Pancreas (tissue), 10 donors: Measurements from ENCODE around the gene C6orf120. TPM values are rescaled to one million over a fixed set of nuclear protein-coding genes. Genes with fewer than 3 reads are reported as not detected.

Experiments used
- ATAC-seq, 4 donors: fragments of 200-7000 bp; cut with Tn5 transposase; one replicate each; pipeline versions ENCODE4 v1.8.0 to v1.9.1; 2020; ENCODE audit warnings: mild to moderate bottlenecking in 4 of 4, moderate library complexity in 4 of 4
- DNase-seq, 6 donors: peaks; one replicate each; pipeline ENCODE4 v3.0.0-alpha.2; 2020
- FAIRE-seq: peaks from 2 replicates; lab custom pipeline; 2012; peaks lifted over from hg19 to GRCh38; lab: Jason Lieb, UNC
- H3K27ac ChIP-seq, 4 donors: fragments of 200-600 bp; sonication (generic); 1 replicate in 3 of 4; 2 replicates in 1 of 4; pipeline versions ENCODE4 v1.5.0 to v1.8.0; 2020
- H3K27me3 ChIP-seq, 4 donors: fragments of 200-600 bp; one replicate each; pipeline ENCODE4 v1.8.0; 2021
- H3K36me3 ChIP-seq, 3 donors: fragments of 200-600 bp; sonication (generic) in 1 of 3; one replicate each; pipeline versions ENCODE4 v1.5.0 to v1.8.0; 2020 to 2021
- H3K4me1 ChIP-seq, 3 donors: fragments of 200-600 bp; one replicate each; pipeline ENCODE4 v1.8.0; 2021
- H3K4me3 ChIP-seq, 4 donors: fragments of 200-600 bp; sonication (generic) in 2 of 4; one replicate each; pipeline versions ENCODE4 v1.5.0 to v1.8.0; 2020 to 2021
- H3K9me3 ChIP-seq, 4 donors: fragments of 200-600 bp; one replicate each; pipeline ENCODE4 v1.8.0; 2021
- WGBS, 2 donors: extraction: QIAGEN DNeasy Blood & Tissue Kit; methylation state at CpG; one replicate each; pipeline ENCODE4 v1.1.7; 2013; 5-methylcytosine and 5-hydroxymethylcytosine counted together
- intact Hi-C, 3 donors: fragments of 100-400 bp; cut with DNase I; formaldehyde crosslinking; loops; one replicate each; pipeline versions ENCODE4 v1.11.1 to v1.14.2; 2022
- polyA plus RNA-seq, 2 donors: library from polyadenylated mRNA; stranded (reverse); fragments of 200-250 nt; gene quantifications; one replicate each; pipeline ENCODE4 v1.2.3, GENCODE V29; 2013
- total RNA-seq, 6 donors: library from RNA; stranded (reverse); fragmentation: NEBNext Ultra II Directional in 4 of 6; extraction: Animal tissue kit (Norgen Biotek cat#: 25700) in 4 of 6; gene quantifications; one replicate each; pipeline versions ENCODE4 v1.2.1 to v1.2.4, GENCODE V29; 2021 to 2023
- TF ChIP-seq, protein P1 (sequence below), 4 donors: fragments of 200-600 bp; sonication (generic) in 3 of 4; IDR thresholded peaks; one replicate each; pipeline versions ENCODE4 v1.5.0 to v1.8.0; 2021; ENCODE audit warnings: antibody characterized with exemption in 4 of 4
- donor health status: healthy with polysubstance abuse.
- donor health status: DM: no; HTN: no; CAD: no; lungs with moderate emphysema.
- donor health status: DM: no; HTN: no; CAD: no.
- donor health status: control.
- donor health status: control.
- donor health status: Bipolar disorder and iron deficiency.
- donor health status: DM: yes; HTN: yes; CAD: no.
- donor health status: DM: no; HTN: no; CAD: no.
- donor health status: DM: no; HTN: no; CAD: no.
- donor health status: DM: yes; HTN: yes; CAD: no.

Gene C6orf120
- total and polyA plus RNA-seq, 8 donors = 2.9 to 15.5 (median 11.8) TPM

GRCh38 chr6:169667716-169668115, 34.2 kb upstream of the C6orf120 start:
- H3K27ac ChIP-seq = no peak overlapping the region
- 95% methylated on average over 27 of the region's 27 CpGs for WGBS, 2 donors
- no peaks in the 10 kb centered on the region for H3K9me3 ChIP-seq
- no peaks in the 10 kb centered on the region for H3K27me3 ChIP-seq
- no peak overlapping the region for H3K4me3 ChIP-seq
- TF ChIP-seq, protein P1, sequence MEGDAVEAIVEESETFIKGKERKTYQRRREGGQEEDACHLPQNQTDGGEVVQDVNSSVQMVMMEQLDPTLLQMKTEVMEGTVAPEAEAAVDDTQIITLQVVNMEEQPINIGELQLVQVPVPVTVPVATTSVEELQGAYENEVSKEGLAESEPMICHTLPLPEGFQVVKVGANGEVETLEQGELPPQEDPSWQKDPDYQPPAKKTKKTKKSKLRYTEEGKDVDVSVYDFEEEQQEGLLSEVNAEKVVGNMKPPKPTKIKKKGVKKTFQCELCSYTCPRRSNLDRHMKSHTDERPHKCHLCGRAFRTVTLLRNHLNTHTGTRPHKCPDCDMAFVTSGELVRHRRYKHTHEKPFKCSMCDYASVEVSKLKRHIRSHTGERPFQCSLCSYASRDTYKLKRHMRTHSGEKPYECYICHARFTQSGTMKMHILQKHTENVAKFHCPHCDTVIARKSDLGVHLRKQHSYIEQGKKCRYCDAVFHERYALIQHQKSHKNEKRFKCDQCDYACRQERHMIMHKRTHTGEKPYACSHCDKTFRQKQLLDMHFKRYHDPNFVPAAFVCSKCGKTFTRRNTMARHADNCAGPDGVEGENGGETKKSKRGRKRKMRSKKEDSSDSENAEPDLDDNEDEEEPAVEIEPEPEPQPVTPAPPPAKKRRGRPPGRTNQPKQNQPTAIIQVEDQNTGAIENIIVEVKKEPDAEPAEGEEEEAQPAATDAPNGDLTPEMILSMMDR (IDR thresholded peaks at IDR 0.05) = no peak
- intact Hi-C loops = no loop called here
- DNase-seq (peak in 1 of 6 donors; percentile 31), FAIRE-seq (no peak), ATAC-seq (no peak)
- H3K36me3 ChIP-seq = peaks cover 0 to 28% (median 0%) of the 10 kb centered on the region in 3 donors
- H3K4me1 ChIP-seq = no peaks in the 10 kb centered on the region

DNA sequence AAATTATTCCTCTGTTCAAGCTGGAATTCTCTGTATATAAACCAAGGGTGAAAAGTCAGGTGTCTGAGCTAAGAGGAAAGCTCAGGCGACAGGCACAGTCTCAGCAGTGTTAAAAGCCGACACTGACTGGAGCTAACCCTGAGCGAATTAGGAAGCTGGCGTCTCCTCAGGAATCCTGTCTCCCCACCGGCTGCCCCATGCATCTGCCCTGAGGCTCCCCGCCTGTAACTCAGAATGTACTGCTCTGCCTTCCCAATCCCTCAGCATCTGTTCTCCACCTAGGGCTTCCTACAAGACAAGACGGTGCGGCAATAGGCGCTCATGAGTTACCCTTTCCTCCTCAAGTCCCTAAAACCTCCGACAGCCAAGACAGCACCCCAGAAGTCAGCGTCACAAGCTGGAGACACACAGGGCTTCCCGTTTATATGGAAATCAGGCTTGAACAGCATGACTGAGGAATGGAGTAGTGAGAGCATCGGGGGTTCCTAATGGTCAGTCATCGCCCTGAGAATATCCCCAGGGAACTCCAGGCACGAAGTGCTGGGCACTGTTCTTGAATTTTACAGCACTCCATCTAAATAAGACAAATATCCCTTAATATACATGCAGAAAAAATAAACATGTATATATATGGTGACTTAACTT, 33.6 kb upstream of the C6orf120 start:
- no peak overlapping the region for H3K4me3 ChIP-seq
- ATAC-seq = no peak
- intact Hi-C loops = no loop called here
- TF ChIP-seq, protein P1 (IDR thresholded peaks at IDR 0.05) = no peak
- no peak for DNase-seq
- no peak for FAIRE-seq
- no peak overlapping the region for H3K27ac ChIP-seq
- no peaks in the 10 kb centered on the region for H3K27me3 ChIP-seq
- no peaks in the 10 kb centered on the region for H3K9me3 ChIP-seq
- H3K36me3 ChIP-seq = peaks cover 0 to 27% (median 0%) of the 10 kb centered on the region in 3 donors
- WGBS, 2 donors = 92% methylated on average over 15 of the region's 15 CpGs
- no peaks in the 10 kb centered on the region for H3K4me1 ChIP-seq

GRCh38 chr6:169669147-169669546, 32.8 kb upstream of the C6orf120 start:
- intact Hi-C loops = no loop called here
- ATAC-seq = no peak
- DNase-seq = no peak
- TF ChIP-seq, protein P1 (IDR thresholded peaks at IDR 0.05) = no peak
- no peaks in the 10 kb centered on the region for H3K4me1 ChIP-seq
- no peak for FAIRE-seq
- H3K4me3 ChIP-seq = no peak overlapping the region
- H3K27ac ChIP-seq = no peak overlapping the region
- peaks cover 0 to 19% (median 0%) of the 10 kb centered on the region in 3 donors for H3K36me3 ChIP-seq
- H3K27me3 ChIP-seq = no peaks in the 10 kb centered on the region
- WGBS, 2 donors = 89 to 90% methylated on average over 6 of the region's 6 CpGs
- H3K9me3 ChIP-seq = no peaks in the 10 kb centered on the region

DNA sequence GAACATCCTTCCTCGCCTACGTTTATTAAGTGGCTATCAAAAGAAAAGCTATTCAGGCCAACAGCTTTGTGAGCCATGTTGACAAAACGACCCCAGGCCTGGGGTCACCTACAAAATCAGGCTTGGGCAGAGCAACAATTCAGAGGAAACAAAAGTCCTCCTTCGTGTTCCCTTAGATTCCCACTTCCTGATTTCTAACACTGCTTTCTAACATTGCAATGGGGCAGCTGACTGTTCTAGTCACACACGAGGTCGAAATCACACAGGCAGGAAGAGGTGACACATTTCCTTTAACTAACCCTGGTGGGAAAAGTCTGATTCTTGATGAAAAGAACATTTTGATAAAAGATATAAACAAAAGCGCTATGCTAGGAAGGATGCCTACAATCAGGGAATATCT, 32.0 kb upstream of the C6orf120 start:
- H3K27ac ChIP-seq = no peak overlapping the region
- DNase-seq = no peak

More for the DNA sequence above, 32.0 kb upstream of the C6orf120 start:
- WGBS, 2 donors = 73 to 79% methylated on average over 7 of the region's 7 CpGs
- Histone ChIP-seq H3K9me3 (no peaks in the 10 kb centered on the region), H3K4me3 (no peak overlapping the region), H3K27me3 (no peaks in the 10 kb centered on the region), H3K36me3 (peaks cover 0 to 14% (median 0%) of the 10 kb centered on the region in 3 donors), H3K4me1 (no peaks in the 10 kb centered on the region)
- ATAC-seq (peak in 1 of 4 donors; percentile 62), FAIRE-seq (no peak)
- intact Hi-C loops = no loop called here
- TF ChIP-seq, protein P1 (IDR thresholded peaks at IDR 0.05) = no peak
